SH-SY5Y (cell line): ENCODE measurements around the gene UBN2.

Experiments
- GATA2 ChIP-seq: IDR thresholded peaks from 2 replicates; pipeline ENCODE4 v1.6.1; 2011; ENCODE audit warnings: mild to moderate bottlenecking, low read depth, low read length
- GATA3 ChIP-seq: IDR thresholded peaks from 2 replicates; pipeline ENCODE4 v1.6.1; 2011; ENCODE audit warnings: low read depth, mild to moderate bottlenecking, low read length, moderate library complexity

GRCh38 chr7:139304517-139304916, 73.5 kb downstream of the UBN2 start:
- TF ChIP-seq GATA2 (no peak), GATA3 (no peak)
